RWPE2 (cell line): Measurements from ENCODE around the gene ZCCHC14.

Experiments
- ATAC-seq: fragments of 200-7000 bp; cut with Tn5 transposase; 3 replicates; pipeline ENCODE4 v1.9.1; 2021; ENCODE audit warnings: low read depth
- DNase-seq: peaks from one replicate; pipeline ENCODE4 v3.0.0-alpha.2; 2020; ENCODE audit warnings: low spot score
- H3K27ac ChIP-seq: fragments of 450-650 bp; 2 replicates; pipeline ENCODE4 v1.5.1; 2017; ENCODE audit warnings: mild to moderate bottlenecking; ENCODE audit not compliant: poor library complexity, severe bottlenecking
- H3K27me3 ChIP-seq: fragments of 250-450 bp; sonication (Bioruptor Pico); 2 replicates; pipeline ENCODE4 v1.5.1; 2021; ENCODE audit warnings: mild to moderate bottlenecking, moderate library complexity; ENCODE audit not compliant: insufficient read depth, poor library complexity, severe bottlenecking
- H3K36me3 ChIP-seq: fragments of 250-450 bp; sonication (Bioruptor Pico); 2 replicates; pipeline ENCODE4 v1.5.1; 2020; ENCODE audit warnings: low read depth, mild to moderate bottlenecking, moderate library complexity
- H3K4me1 ChIP-seq: fragments of 250-450 bp; sonication (Bioruptor Pico); 2 replicates; pipeline ENCODE4 v1.5.1; 2021; ENCODE audit warnings: mild to moderate bottlenecking, moderate library complexity; ENCODE audit not compliant: insufficient read depth, poor library complexity, severe bottlenecking
- H3K4me3 ChIP-seq: fragments of 250-450 bp; sonication (Bioruptor Pico); 2 replicates; pipeline ENCODE4 v1.5.1; 2021; ENCODE audit warnings: mild to moderate bottlenecking, moderate library complexity; ENCODE audit not compliant: severe bottlenecking
- H3K9me3 ChIP-seq: fragments of 250-450 bp; sonication (Bioruptor Pico); 2 replicates; pipeline ENCODE4 v1.5.1; 2021; ENCODE audit warnings: mild to moderate bottlenecking, moderate library complexity; ENCODE audit not compliant: severe bottlenecking
- CTCF ChIP-seq: fragments of 450-650 bp; IDR thresholded peaks from one replicate; pipeline ENCODE4 v1.5.1; 2017; ENCODE audit warnings: mild to moderate bottlenecking, moderate library complexity; ENCODE audit not compliant: poor library complexity, severe bottlenecking

ZCCHC14 gene

GRCh38 chr16:87410968-87411367 is 81.9 kb downstream of the ZCCHC14 start:
- H3K27ac ChIP-seq = no peak overlapping the region
- H3K9me3 ChIP-seq = no peaks in the 10 kb centered on the region
- DNase-seq = no peak
- peaks cover 16% of the 10 kb centered on the region for H3K4me1 ChIP-seq
- ATAC-seq = no peak
- no peaks in the 10 kb centered on the region for H3K27me3 ChIP-seq
- H3K36me3 ChIP-seq = peaks cover 49% of the 10 kb centered on the region
- no peak overlapping the region for H3K4me3 ChIP-seq
- no peak for TF ChIP-seq CTCF

GRCh38 chr16:87410530-87410929 is 82.3 kb downstream of the ZCCHC14 start:
- TF ChIP-seq CTCF = no peak
- peaks cover 47% of the 10 kb centered on the region for H3K36me3 ChIP-seq
- H3K4me1 ChIP-seq = peaks cover 16% of the 10 kb centered on the region
- no peak overlapping the region for H3K27ac ChIP-seq
- H3K4me3 ChIP-seq = no peak overlapping the region
- no peaks in the 10 kb centered on the region for H3K9me3 ChIP-seq
- DNase-seq (no peak), ATAC-seq (no peak)
- H3K27me3 ChIP-seq = no peaks in the 10 kb centered on the region

GRCh38 chr16:87409781-87410180 is 83.0 kb downstream of the ZCCHC14 start:
- no peak for DNase-seq
- no peak for TF ChIP-seq CTCF
- ATAC-seq = no peak
- Histone ChIP-seq H3K4me1 (peaks cover 16% of the 10 kb centered on the region), H3K9me3 (no peaks in the 10 kb centered on the region), H3K4me3 (no peak overlapping the region), H3K27ac (no peak overlapping the region), H3K27me3 (no peaks in the 10 kb centered on the region), H3K36me3 (peaks cover 46% of the 10 kb centered on the region)

- no peaks in the 10 kb centered on the region for H3K9me3 ChIP-seq
- no peak overlapping the region for H3K27ac ChIP-seq
- no peak for DNase-seq
- no peak for ATAC-seq
- peaks cover 16% of the 10 kb centered on the region for H3K4me1 ChIP-seq
- TF ChIP-seq CTCF = no peak
- H3K4me3 ChIP-seq = no peak overlapping the region
- H3K36me3 ChIP-seq = peaks cover 47% of the 10 kb centered on the region
- no peaks in the 10 kb centered on the region for H3K27me3 ChIP-seq
These were observed 83.7 kb downstream of the ZCCHC14 start for GRCh38 chr16:87409153-87409552.

GRCh38 chr16:87407511-87408112 is 85.2 kb downstream of the ZCCHC14 start:
- no peaks in the 10 kb centered on the region for H3K9me3 ChIP-seq
- DNase-seq = no peak
- H3K36me3 ChIP-seq = peaks cover 56% of the 10 kb centered on the region
- peak; percentile 83 for ATAC-seq
- H3K27ac ChIP-seq = no peak overlapping the region
- no peak overlapping the region for H3K4me3 ChIP-seq
- H3K4me1 ChIP-seq = peaks cover 16% of the 10 kb centered on the region
- H3K27me3 ChIP-seq = no peaks in the 10 kb centered on the region
- TF ChIP-seq CTCF = no peak
